ENCODE results near the gene KIF16B.

The KIF16B gene

DNA sequence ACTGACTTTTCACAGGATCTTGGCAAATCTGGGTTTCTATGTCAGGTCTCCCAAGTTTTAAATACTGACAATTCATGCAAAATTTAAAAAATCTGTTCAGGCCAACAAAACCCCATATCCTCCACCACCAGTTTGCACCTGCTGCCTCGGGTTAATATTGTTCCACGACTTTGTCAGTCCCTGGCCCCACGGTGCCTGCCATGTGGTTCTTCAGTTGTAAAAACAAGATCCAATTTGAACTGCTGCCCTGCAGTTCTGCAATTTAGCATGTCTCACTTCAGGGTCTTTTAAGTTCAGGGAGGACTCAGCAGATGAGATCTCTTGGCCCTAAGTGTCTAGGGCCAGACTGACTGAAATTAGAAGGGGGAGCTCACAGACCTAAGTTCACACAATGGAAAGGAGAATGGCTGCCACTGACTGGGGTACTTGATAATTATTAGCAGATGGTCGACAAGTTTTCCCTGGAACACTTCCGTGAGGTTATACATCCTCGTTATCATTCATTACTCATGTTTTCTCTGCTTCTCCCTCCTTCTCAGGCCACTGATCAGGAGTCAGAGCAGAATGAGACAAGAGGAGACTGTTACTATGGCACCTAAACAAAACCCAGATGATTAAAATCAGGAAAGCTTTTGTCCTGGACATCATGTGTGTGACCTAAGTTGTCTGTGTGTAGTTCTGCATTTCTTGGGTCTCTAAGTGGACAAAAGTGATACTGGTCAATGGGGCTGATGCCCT, 223.6 kb downstream of the KIF16B start:
- DNase-seq = no peak

- no peak for DNase-seq
Measured at GRCh38 chr20:16346956-16347355, 226.3 kb downstream of the KIF16B start.

GRCh38 chr20:16337707-16338106, 235.5 kb downstream of the KIF16B start:
- no peak for DNase-seq

DNA sequence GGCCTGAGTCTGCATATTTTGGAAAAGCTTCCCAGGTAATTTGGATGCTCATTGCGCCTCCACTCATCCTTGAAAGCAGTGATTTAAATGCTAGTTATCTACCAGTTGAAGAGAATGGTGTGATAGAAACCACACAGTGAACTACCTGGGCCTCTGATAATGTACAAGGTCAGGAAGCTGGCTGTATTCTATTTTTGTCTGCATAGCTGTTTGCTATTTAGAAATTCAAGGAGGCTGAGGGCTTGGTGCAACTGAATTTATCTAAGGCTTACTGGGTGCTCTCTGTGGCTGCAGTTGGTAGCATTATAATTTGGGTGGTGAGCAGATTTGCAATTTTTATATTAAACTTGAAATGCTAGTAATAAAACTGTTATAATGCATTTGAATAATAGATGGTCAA, 245.6 kb downstream of the KIF16B start:
- no peak for DNase-seq

DNA sequence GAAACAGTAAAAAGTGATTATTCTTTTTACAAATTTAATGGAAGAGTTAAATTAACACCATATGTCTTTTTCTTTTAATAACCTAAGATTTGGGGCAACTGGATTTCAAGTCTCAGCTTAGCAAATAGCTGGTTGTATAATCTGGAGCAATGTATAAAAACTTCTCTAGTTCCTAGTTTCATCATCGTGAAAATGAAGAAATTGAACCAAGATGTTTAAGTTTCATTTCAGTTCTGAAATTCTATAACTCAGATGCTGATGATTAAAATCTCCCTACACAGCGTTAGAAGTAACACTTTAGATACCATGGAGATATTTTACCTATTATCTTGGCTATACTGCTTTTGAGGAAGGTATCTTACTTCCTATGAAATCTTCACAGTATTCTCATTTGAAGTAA, 252.0 kb downstream of the KIF16B start:
- no peak for DNase-seq

GRCh38 chr20:16317445-16318362, 255.5 kb downstream of the KIF16B start:
- DNase-seq = no peak

DNA sequence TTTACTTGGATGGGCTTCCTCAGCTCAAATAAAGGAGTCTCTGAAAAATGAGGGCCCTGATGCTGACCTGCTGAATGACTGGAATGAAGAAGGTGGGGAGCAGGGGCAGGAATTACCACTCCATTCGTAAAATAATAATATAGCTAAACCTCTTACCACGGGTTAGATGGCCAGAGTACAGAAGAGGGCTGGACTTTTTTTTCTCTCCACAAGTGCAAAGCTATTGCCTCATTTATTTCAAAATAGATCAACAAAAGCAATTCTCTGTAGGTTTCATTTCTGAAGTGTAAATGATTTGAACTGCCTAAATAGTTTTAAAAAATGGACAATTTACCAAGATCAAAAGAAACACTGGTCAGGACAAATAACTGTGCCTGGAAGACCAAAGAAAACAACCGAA, 256.7 kb downstream of the KIF16B start:
- no peak for DNase-seq

GRCh38 chr20:16314748-16315159, 258.5 kb downstream of the KIF16B start:
- DNase-seq = no peak

DNA sequence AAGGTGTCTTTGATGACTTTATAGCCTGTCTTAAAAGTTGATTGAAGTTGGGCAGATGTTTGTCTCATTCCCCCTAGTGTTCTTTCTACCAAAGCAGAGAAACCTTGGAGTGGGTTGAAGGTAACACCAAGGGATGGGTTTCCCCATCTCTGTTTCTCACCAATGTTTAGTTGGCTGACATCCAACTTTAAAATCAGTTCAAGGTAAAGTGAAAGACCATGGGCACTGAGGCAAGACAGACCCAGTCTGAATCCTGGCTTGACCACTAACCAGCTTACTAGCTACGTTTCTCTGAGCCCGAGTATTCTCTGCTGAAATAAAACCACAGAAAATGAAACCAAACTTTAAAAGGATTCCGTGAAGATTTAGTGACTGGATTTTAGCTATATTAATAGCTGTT, 258.9 kb downstream of the KIF16B start:
- DNase-seq = no peak

GRCh38 chr20:16313917-16314316, 259.3 kb downstream of the KIF16B start:
- DNase-seq = no peak

DNA sequence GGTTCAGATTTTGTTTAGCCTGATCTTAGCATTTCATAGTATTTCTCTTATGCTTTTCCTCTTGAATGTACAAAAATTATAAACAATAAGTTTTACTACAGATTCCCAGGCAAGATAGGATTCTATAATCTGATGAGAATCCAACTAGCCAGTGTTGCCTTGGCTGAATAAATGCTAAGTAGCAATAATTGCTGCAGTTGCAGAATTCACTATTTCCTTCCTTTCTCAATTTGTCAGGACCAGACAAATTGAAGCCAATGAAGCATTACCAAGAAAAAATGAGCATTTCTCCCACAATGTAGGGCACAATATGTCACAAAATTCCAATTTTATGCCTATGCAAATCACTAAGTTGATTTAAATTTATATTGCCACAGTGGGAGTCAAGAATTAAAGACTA, 260.2 kb downstream of the KIF16B start:
- no peak for DNase-seq

DNA sequence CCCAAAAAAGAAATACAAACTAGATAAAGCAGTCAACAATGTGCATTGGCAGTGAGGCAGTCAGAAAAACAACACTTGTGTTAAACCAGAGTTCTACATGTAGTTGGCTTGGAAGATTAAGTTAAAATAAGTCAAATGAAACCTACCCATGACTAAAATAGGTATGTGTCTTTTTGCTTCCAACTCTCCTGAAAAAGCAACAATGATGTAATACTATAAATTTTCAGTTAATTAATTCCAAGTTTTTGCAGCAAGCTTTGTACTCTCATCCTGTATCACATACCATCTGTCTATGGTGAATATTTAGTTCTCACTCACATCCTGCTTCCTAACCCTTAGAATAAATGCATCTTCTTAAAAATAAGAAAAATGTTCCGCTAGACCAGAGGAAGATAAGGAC, 261.5 kb downstream of the KIF16B start:
- no peak for DNase-seq

DNA sequence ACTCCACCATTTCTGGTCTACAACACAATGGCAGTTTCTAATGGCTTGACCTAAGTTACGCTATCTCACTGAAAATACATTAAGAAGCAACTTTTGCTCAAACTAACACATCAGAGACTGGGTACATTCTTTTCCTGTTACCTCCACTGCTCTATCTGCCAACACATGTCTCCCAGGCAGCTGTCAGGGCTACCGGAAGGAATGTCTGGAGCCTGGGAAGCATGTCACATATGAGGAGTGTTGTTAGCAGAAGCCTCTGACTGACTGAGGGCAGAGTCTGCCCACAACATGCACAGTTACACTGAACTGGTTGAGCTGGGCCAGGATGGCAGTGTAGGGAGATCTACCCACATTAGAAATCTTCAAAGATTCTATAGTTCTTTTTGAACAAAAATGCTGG, 264.5 kb downstream of the KIF16B start:
- DNase-seq = no peak

GRCh38 chr20:16302818-16303217, 270.4 kb downstream of the KIF16B start:
- no peak for DNase-seq

- no peak for DNase-seq
Measured at GRCh38 chr20:16301986-16302385, 271.3 kb downstream of the KIF16B start.

DNA sequence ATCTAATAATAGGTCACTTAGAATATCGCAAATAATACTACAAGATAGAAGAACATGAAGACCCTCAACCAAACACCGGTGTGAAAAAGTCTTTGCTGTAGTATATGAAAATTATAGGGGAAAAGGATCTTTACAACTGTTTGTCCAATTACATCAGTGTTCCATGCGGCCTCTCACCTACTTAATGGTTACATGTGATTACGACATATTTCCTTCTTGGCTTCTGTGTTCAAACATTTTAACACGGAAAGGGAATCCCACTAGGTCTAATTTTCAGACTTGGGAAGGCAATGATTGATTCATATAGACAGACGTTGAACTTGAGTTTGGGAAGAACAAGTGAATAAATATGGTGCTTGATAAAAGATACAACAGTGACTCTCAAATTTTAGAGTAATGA, 273.4 kb downstream of the KIF16B start:
- DNase-seq = no peak

DNA sequence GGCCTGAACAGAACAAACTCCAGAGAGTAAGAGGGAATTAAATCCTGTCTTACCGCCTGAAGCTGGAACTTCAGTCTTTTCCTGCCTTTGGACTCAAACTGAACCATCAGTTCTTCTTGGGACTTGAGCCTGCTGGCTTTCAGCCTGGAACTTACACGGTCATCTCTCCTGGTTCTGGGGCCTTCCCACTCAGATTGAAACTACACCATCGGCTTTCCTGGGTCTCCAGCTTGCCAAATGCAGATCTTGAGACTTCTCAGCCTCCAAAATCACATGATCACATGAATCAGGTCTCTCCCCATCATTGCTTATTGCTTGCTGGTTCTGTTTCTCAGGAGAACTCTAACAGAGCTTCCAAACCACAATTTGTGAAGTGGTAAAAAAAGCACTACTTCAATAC, 276.3 kb downstream of the KIF16B start:
- DNase-seq = no peak

GRCh38 chr20:16295534-16295933, 277.7 kb downstream of the KIF16B start:
- DNase-seq = no peak

GRCh38 chr20:16293590-16293989, 279.7 kb downstream of the KIF16B start:
- no peak for DNase-seq

GRCh38 chr20:16292226-16292880, 280.9 kb downstream of the KIF16B start:
- no peak for DNase-seq

GRCh38 chr20:16290358-16290757, 282.9 kb downstream of the KIF16B start:
- no peak for DNase-seq

- no peak for DNase-seq
Measured at GRCh38 chr20:16287776-16288175, 285.5 kb downstream of the KIF16B start.

GRCh38 chr20:16286601-16287000, 286.6 kb downstream of the KIF16B start:
- no peak for DNase-seq
